ENCODE measurements around the gene ALX4. TPM values are rescaled to one million over a fixed set of nuclear protein-coding genes. Genes with fewer than 3 reads are reported as not detected.

Gene ALX4
- polyA plus RNA-seq, 1 donor from 2014 or later, result not detected

- Mint-ChIP-seq H3K4me3 (no peak overlapping the region), H3K27me3 (peaks cover 20% of the 10 kb centered on the region), H3K4me1 (peaks cover 4 to 5% (median 5%) of the 10 kb centered on the region in 3 donors), H3K27ac (no peak overlapping the region), H3K9me3 (no peaks in the 10 kb centered on the region), H3K36me3 (no peaks in the 10 kb centered on the region)
Measured at GRCh38 chr11:44343778-44344422, 34.0 kb upstream of the ALX4 start.

- Mint-ChIP-seq H3K4me1 (peaks cover 4 to 5% (median 5%) of the 10 kb centered on the region in 3 donors), H3K4me3 (no peak overlapping the region), H3K27me3 (peaks cover 18% of the 10 kb centered on the region), H3K9me3 (no peaks in the 10 kb centered on the region), H3K27ac (no peak overlapping the region), H3K36me3 (no peaks in the 10 kb centered on the region)
Measured at GRCh38 chr11:44342616-44343015, 32.7 kb upstream of the ALX4 start.

GRCh38 chr11:44340656-44341055 is 30.7 kb upstream of the ALX4 start:
- Mint-ChIP-seq H3K36me3 (no peaks in the 10 kb centered on the region), H3K27me3 (peaks cover 24% of the 10 kb centered on the region), H3K4me3 (no peak overlapping the region)

GRCh38 chr11:44339530-44339883 is 29.6 kb upstream of the ALX4 start:
- Mint-ChIP-seq H3K36me3 (no peaks in the 10 kb centered on the region), H3K4me3 (no peak overlapping the region), H3K4me1 (no peaks in the 10 kb centered on the region), H3K9me3 (no peaks in the 10 kb centered on the region), H3K27ac (no peak overlapping the region), H3K27me3 (peaks cover 31% of the 10 kb centered on the region)

More at GRCh38 chr11:44340656-44341055, 30.7 kb upstream of the ALX4 start:
- Mint-ChIP-seq H3K27ac (no peak overlapping the region), H3K4me1 (no peaks in the 10 kb centered on the region), H3K9me3 (no peaks in the 10 kb centered on the region)

GRCh38 chr11:44338698-44339529 is 29.0 kb upstream of the ALX4 start:
- Mint-ChIP-seq H3K4me3 (no peak overlapping the region), H3K27me3 (peaks cover 33% of the 10 kb centered on the region), H3K27ac (no peak overlapping the region), H3K36me3 (no peaks in the 10 kb centered on the region), H3K4me1 (no peaks in the 10 kb centered on the region), H3K9me3 (no peaks in the 10 kb centered on the region)

- H3K4me3 Mint-ChIP-seq, result no peak overlapping the region
Measured at GRCh38 chr11:44338026-44338425, 28.1 kb upstream of the ALX4 start.

GRCh38 chr11:44335919-44336318 is 26.0 kb upstream of the ALX4 start:
- H3K36me3 Mint-ChIP-seq, result no peaks in the 10 kb centered on the region

More at GRCh38 chr11:44338026-44338425, 28.1 kb upstream of the ALX4 start:
- peaks cover 34% of the 10 kb centered on the region for H3K27me3 Mint-ChIP-seq
- H3K9me3 Mint-ChIP-seq, result no peaks in the 10 kb centered on the region
- H3K27ac Mint-ChIP-seq, result no peak overlapping the region
- no peaks in the 10 kb centered on the region for H3K4me1 Mint-ChIP-seq
- no peaks in the 10 kb centered on the region for H3K36me3 Mint-ChIP-seq

GRCh38 chr11:44335052-44335760 is 25.3 kb upstream of the ALX4 start:
- Mint-ChIP-seq H3K4me3 (no peak overlapping the region), H3K9me3 (no peaks in the 10 kb centered on the region)

More at GRCh38 chr11:44335919-44336318, 26.0 kb upstream of the ALX4 start:
- Mint-ChIP-seq H3K9me3 (no peaks in the 10 kb centered on the region), H3K4me3 (no peak overlapping the region), H3K27ac (no peak overlapping the region), H3K27me3 (peaks cover 40% of the 10 kb centered on the region), H3K4me1 (no peaks in the 10 kb centered on the region)

GRCh38 chr11:44334356-44335004 is 24.5 kb upstream of the ALX4 start:
- Mint-ChIP-seq H3K4me3 (no peak overlapping the region), H3K27ac (no peak overlapping the region), H3K4me1 (no peaks in the 10 kb centered on the region), H3K36me3 (no peaks in the 10 kb centered on the region), H3K27me3 (peaks cover 44% of the 10 kb centered on the region), H3K9me3 (no peaks in the 10 kb centered on the region)

More at GRCh38 chr11:44335052-44335760, 25.3 kb upstream of the ALX4 start:
- no peaks in the 10 kb centered on the region for H3K36me3 Mint-ChIP-seq
- H3K4me1 Mint-ChIP-seq, result no peaks in the 10 kb centered on the region
- no peak overlapping the region for H3K27ac Mint-ChIP-seq
- H3K27me3 Mint-ChIP-seq, result peaks cover 42% of the 10 kb centered on the region

GRCh38 chr11:44333271-44334218 is 23.6 kb upstream of the ALX4 start:
- Mint-ChIP-seq H3K36me3 (no peaks in the 10 kb centered on the region), H3K27ac (no peak overlapping the region), H3K27me3 (peaks cover 43% of the 10 kb centered on the region), H3K4me1 (no peaks in the 10 kb centered on the region), H3K4me3 (no peak overlapping the region), H3K9me3 (no peaks in the 10 kb centered on the region)

- Mint-ChIP-seq H3K4me3 (no peak overlapping the region), H3K27me3 (peaks cover 48% of the 10 kb centered on the region), H3K27ac (peak overlapping the region in 1 of 3 donors; percentile 70), H3K9me3 (no peaks in the 10 kb centered on the region), H3K4me1 (no peaks in the 10 kb centered on the region), H3K36me3 (no peaks in the 10 kb centered on the region)
Measured at GRCh38 chr11:44332665-44333064, 22.7 kb upstream of the ALX4 start.

GRCh38 chr11:44329472-44330230 is 19.7 kb upstream of the ALX4 start:
- no peaks in the 10 kb centered on the region for H3K9me3 Mint-ChIP-seq
- H3K4me1 Mint-ChIP-seq, result peaks cover 0 to 2% (median 0%) of the 10 kb centered on the region in 3 donors
- peaks cover 54% of the 10 kb centered on the region for H3K27me3 Mint-ChIP-seq
- no peaks in the 10 kb centered on the region for H3K36me3 Mint-ChIP-seq
- H3K4me3 Mint-ChIP-seq, result no peak overlapping the region
- H3K27ac Mint-ChIP-seq, result no peak overlapping the region

- Mint-ChIP-seq H3K27me3 (peaks cover 61% of the 10 kb centered on the region), H3K9me3 (no peaks in the 10 kb centered on the region), H3K36me3 (no peaks in the 10 kb centered on the region), H3K4me1 (peaks cover 0 to 2% (median 0%) of the 10 kb centered on the region in 3 donors), H3K27ac (no peak overlapping the region), H3K4me3 (no peak overlapping the region)
Measured at GRCh38 chr11:44328138-44328660, 18.3 kb upstream of the ALX4 start.
